Measurements from ENCODE around the gene BACH2.

The BACH2 gene

GRCh38 chr6:89955364-89955763 lies 341.3 kb downstream of the BACH2 start:
- no peak for DNase-seq

- no peak for DNase-seq
These were observed 341.9 kb downstream of the BACH2 start for GRCh38 chr6:89954721-89955148.

GRCh38 chr6:89952686-89953085 lies 344.0 kb downstream of the BACH2 start:
- no peak for DNase-seq

- DNase-seq: no peak
These were observed 344.5 kb downstream of the BACH2 start for GRCh38 chr6:89952105-89952671.

GRCh38 chr6:89951574-89952104 lies 345.0 kb downstream of the BACH2 start:
- DNase-seq: no peak

GRCh38 chr6:89950879-89951391 lies 345.7 kb downstream of the BACH2 start:
- DNase-seq: no peak

- no peak for DNase-seq
These were observed 346.2 kb downstream of the BACH2 start for GRCh38 chr6:89950446-89950845.

GRCh38 chr6:89948876-89949275 lies 347.8 kb downstream of the BACH2 start:
- DNase-seq: no peak

- no peak for DNase-seq
These were observed 351.7 kb downstream of the BACH2 start for GRCh38 chr6:89944826-89945407.

- DNase-seq: no peak
These were observed 352.4 kb downstream of the BACH2 start for GRCh38 chr6:89944181-89944755.

- no peak for DNase-seq
These were observed 354.0 kb downstream of the BACH2 start for GRCh38 chr6:89942601-89943000.

GRCh38 chr6:89941763-89942497 lies 354.7 kb downstream of the BACH2 start:
- no peak for DNase-seq

GRCh38 chr6:89941031-89941762 lies 355.4 kb downstream of the BACH2 start:
- no peak for DNase-seq

- DNase-seq: peak; percentile 45
These were observed 356.2 kb downstream of the BACH2 start for GRCh38 chr6:89940225-89941027.

GRCh38 chr6:89939144-89939543 lies 357.5 kb downstream of the BACH2 start:
- no peak for DNase-seq

GRCh38 chr6:89938014-89938413 lies 358.6 kb downstream of the BACH2 start:
- DNase-seq: no peak

- no peak for DNase-seq
These were observed 360.5 kb downstream of the BACH2 start for GRCh38 chr6:89936177-89936576.

- no peak for DNase-seq
These were observed 361.8 kb downstream of the BACH2 start for GRCh38 chr6:89934685-89935366.

- no peak for DNase-seq
These were observed 364.3 kb downstream of the BACH2 start for GRCh38 chr6:89932245-89932802.

GRCh38 chr6:89930789-89931188 lies 365.9 kb downstream of the BACH2 start:
- no peak for DNase-seq

GRCh38 chr6:89928604-89929003 lies 368.0 kb downstream of the BACH2 start:
- DNase-seq: no peak
